Testis (tissue), 3 donors: ENCODE results near the gene ZNF154. TPM values are rescaled to one million over a fixed set of nuclear protein-coding genes. Genes with fewer than 3 reads are reported as not detected.

Experiments used
- DNase-seq: peaks from one replicate; pipeline ENCODE4 v3.0.0-alpha.2; 2019
- H3K27ac ChIP-seq, 2 donors: fragments of 200-600 bp; sonication (generic); one replicate each; pipeline ENCODE4 v1.5.1; 2019
- H3K27me3 ChIP-seq: fragments of 200-600 bp; sonication (generic); one replicate; pipeline ENCODE4 v1.5.1; 2019
- H3K36me3 ChIP-seq: fragments of 200-600 bp; sonication (generic); one replicate; pipeline ENCODE4 v1.5.1; 2017; ENCODE audit warnings: low read depth; ENCODE audit errors: missing control alignments
- H3K4me1 ChIP-seq: fragments of 200-600 bp; sonication (generic); one replicate; pipeline ENCODE4 v1.5.1; 2019
- H3K4me3 ChIP-seq, 2 donors: fragments of 200-600 bp; sonication (generic); one replicate each; pipeline ENCODE4 v1.5.1; 2017 to 2019
- H3K9me3 ChIP-seq: fragments of 200-600 bp; sonication (generic); one replicate; pipeline ENCODE4 v1.5.1; 2017
- CTCF ChIP-seq, 3 experiments: fragments of 450-650 bp in 2 of 3; fragments of 200-600 bp in 1 of 3; sonication (generic) in 1 of 3; IDR thresholded peaks; one replicate each; pipeline ENCODE4 v1.5.1; 2016 to 2019; ENCODE audit warnings: antibody characterized with exemption in 3 of 3, mild to moderate bottlenecking in 2 of 3, moderate library complexity in 1 of 3
- POLR2A ChIP-seq: fragments of 450-650 bp; IDR thresholded peaks from one replicate; pipeline ENCODE4 v1.6.1; 2017; ENCODE audit warnings: antibody characterized with exemption, mild to moderate bottlenecking, moderate library complexity
- WGBS, 2 donors: methylation state at CpG; one replicate each; pipeline ENCODE4 v1.1.5; 2018; 5-methylcytosine and 5-hydroxymethylcytosine counted together
- intact Hi-C: fragments of 100-400 bp; cut with DNase I; formaldehyde crosslinking; loops from one replicate; pipeline ENCODE4 v1.15.1; 2023; ENCODE audit warnings: low total_unique reads
- polyA plus RNA-seq: library from polyadenylated mRNA; stranded (reverse); fragments of 350-450 nt; fragmentation: Illumina TruSeq; extraction: RNeasy Lipid Tissue Mini Kit (QIAGEN cat#74804); gene quantifications from one replicate; pipeline ENCODE4 v1.2.3, GENCODE V29; 2014; ENCODE audit warnings: low read depth, low replicate concordance; ENCODE audit not compliant: insufficient read depth
- total RNA-seq, 2 donors: library from RNA; depleted of rRNA; stranded (reverse); fragments of >200 nt; gene quantifications; one replicate each; pipeline ENCODE4 v1.2.3, GENCODE V29; 2016

The ZNF154 gene
- total and polyA plus RNA-seq, 3 donors from 2014 or later, result 1.1 to 6.8 (median 3.3) TPM

GRCh38 chr19:57671124-57671895 lies 37.7 kb downstream of the ZNF154 start:
- Histone ChIP-seq H3K36me3 (no peaks in the 10 kb centered on the region), H3K27ac (no peak overlapping the region)
- WGBS, 2 donors, result 67 to 70% methylated on average over 7 of the region's 7 CpGs

DNA sequence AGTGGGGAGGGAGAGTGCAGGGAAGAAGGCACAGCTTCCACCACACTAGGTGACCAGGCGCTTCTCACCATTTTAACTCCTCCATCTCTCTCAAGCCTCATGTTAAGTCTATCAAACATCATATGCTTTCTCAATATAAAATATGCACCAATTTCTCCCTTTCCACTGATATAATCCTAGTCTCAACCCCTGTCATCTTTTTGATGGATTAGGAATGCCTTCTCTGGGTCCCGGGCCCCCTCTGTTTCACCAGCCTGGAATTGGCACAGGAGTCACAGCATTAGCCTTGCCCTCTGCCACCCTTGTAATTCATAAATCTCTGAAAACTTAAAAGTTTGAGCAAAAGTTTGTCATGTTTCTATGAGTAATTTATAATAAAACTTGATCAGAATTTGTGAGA lies 40.4 kb downstream of the ZNF154 start, which contains the start of gene ZSCAN4:
Gene ZSCAN4 (plus strand): TSS at position 301 of the 400 bp plus-strand sequence. CDS start 7,211 bp downstream, outside the sequence.
- TF ChIP-seq POLR2A (no peak), CTCF (IDR thresholded peaks at IDR 0.05) (no peak)
- intact Hi-C loops, result no loop called here
- no peak within 1 kb of the TSS for H3K27ac ChIP-seq
- H3K4me1 ChIP-seq, result peaks cover 6% of the 10 kb centered on the region
- H3K9me3 ChIP-seq, result no peaks in the 10 kb centered on the region
- 83 to 98% methylated on average over 2 of the region's 2 CpGs for WGBS, 2 donors
- no peaks in the 10 kb centered on the region for H3K27me3 ChIP-seq
- no peak within 1 kb of the TSS for H3K4me3 ChIP-seq
- DNase-seq, result no peak
- no peaks in the 10 kb centered on the region for H3K36me3 ChIP-seq

More at GRCh38 chr19:57671124-57671895, 37.7 kb downstream of the ZNF154 start:
- H3K4me1 ChIP-seq, result no peaks in the 10 kb centered on the region
- no peaks in the 10 kb centered on the region for H3K27me3 ChIP-seq
- H3K4me3 ChIP-seq, result no peak overlapping the region
- TF ChIP-seq CTCF (IDR thresholded peaks at IDR 0.05) (no peak), POLR2A (no peak)
- no peaks in the 10 kb centered on the region for H3K9me3 ChIP-seq
- DNase-seq, result no peak
- intact Hi-C loops, result no loop called here

DNA sequence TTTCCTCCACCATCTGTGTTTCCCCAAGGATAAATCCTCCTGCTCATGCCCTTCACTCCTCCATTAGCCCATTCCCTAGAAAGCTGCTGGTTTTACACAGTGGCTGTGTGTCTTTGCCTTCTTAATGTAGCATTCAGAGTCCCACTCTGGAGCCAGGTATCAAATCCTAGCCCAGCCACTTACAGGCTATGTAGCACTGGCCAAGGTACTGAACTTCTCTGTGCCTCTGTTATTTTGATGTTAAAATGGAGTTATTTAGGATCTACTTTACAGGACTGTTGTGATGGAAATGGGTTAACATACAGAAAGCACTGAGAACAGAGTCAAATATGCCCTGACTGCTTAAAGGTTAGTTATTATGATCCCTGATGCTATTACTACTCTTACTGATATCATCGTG lies 41.8 kb downstream of the ZNF154 start:
- intact Hi-C loops, result no loop called here
- 75 to 77% methylated on average over 1 of the region's 1 CpG for WGBS, 2 donors
- no peaks in the 10 kb centered on the region for H3K27me3 ChIP-seq
- TF ChIP-seq CTCF (IDR thresholded peaks at IDR 0.05), result no peak
- no peak for TF ChIP-seq POLR2A
- H3K36me3 ChIP-seq, result no peaks in the 10 kb centered on the region
- no peaks in the 10 kb centered on the region for H3K9me3 ChIP-seq
- no peak for DNase-seq
- H3K4me3 ChIP-seq, result no peak overlapping the region
- no peak overlapping the region for H3K27ac ChIP-seq
- peaks cover 6% of the 10 kb centered on the region for H3K4me1 ChIP-seq

- Histone ChIP-seq H3K9me3 (no peaks in the 10 kb centered on the region), H3K36me3 (no peaks in the 10 kb centered on the region), H3K4me1 (peaks cover 6% of the 10 kb centered on the region), H3K4me3 (no peak overlapping the region), H3K27me3 (no peaks in the 10 kb centered on the region), H3K27ac (no peak overlapping the region)
- intact Hi-C loops, result no loop called here
- DNase-seq, result no peak
- no peak for TF ChIP-seq POLR2A
- no peak for TF ChIP-seq CTCF (IDR thresholded peaks at IDR 0.05)
- WGBS, 2 donors, result 50 to 70% methylated on average over 9 of the region's 9 CpGs
Measured at GRCh38 chr19:57665261-57665806, 43.7 kb downstream of the ZNF154 start.
